Measurements from ENCODE around the gene OBSCN. TPM values are rescaled to one million over a fixed set of nuclear protein-coding genes. Genes with fewer than 3 reads are reported as not detected.

Gene OBSCN
- total RNA-seq, 1 experiment from 2014 or later = 33.3 TPM

DNA sequence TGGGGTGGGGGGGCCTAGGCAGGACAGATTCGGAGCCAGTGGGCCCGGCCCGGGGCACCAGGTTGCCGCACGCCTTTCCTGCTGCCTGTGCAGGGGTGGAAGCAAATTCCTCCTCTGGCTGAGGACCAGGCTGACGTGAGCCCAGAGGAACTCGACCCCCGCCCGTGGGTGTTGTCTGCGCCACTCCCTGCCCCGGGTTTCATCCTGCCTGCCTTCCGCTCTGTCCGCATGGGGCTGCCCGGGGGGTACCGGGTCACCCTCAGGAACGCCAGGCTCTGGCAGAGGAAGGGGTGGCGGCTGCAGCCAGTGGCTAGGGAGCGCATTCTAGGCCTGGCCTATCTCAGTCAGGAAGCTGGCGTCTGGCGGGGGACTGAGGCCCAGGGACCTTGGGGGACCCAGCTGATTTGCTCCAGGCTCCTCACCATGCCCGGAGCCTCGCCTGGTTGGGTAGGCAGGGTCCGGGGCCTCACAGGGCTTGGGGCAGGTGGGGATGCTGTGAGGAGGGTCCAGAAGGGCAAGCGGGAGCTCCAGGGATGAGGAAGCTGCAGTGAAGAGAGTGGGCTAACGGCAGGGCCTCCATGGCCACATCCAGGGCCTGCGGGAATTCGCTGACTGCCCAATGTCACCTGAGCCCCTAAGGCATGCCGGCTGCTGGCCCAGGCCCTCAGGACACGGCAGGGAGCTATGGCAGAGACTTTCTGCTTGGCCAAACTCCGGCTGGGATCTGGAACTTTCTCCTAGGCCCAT is 44.7 kb upstream of the OBSCN start:
- H4K20me1 ChIP-seq (ENCODE audit: control insufficient read depth, insufficient read depth, insufficient read length) = no peaks in the 10 kb centered on the region
- no peaks in the 10 kb centered on the region; the same call in 1 of the 2 replicates for H3K4me1 ChIP-seq (ENCODE audit: insufficient read depth, low read length)
- no peak overlapping the region for H2BK20ac ChIP-seq (ENCODE audit: low read depth, low read length, poor library complexity, severe bottlenecking)
- H3K9ac ChIP-seq (ENCODE audit: extremely low read depth, insufficient read length, low read length) = no peak overlapping the region
- H2BK5ac ChIP-seq (ENCODE audit: insufficient read length, low read length) = no peak overlapping the region
- Mint-ChIP-seq H3K4me1 (peaks cover 15 to 30% of the 10 kb centered on the region in 2 experiments), H3K27me3 (ENCODE audit: low read depth) (peaks cover 11% of the 10 kb centered on the region), H3K27ac (no peak overlapping the region), H3K36me3 (ENCODE audit: insufficient read depth in 1 of 3, low read depth in 3 of 3) (peaks cover 0 to 3% (median 2%) of the 10 kb centered on the region in 3 experiments; a peak in 2 of 7 replicates), H3K9me3 (peaks cover 0 to 2% of the 10 kb centered on the region in 2 experiments; a peak in 1 of 5 replicates), H3K4me3 (no peak overlapping the region)
- TF ChIP-seq, protein P1, sequence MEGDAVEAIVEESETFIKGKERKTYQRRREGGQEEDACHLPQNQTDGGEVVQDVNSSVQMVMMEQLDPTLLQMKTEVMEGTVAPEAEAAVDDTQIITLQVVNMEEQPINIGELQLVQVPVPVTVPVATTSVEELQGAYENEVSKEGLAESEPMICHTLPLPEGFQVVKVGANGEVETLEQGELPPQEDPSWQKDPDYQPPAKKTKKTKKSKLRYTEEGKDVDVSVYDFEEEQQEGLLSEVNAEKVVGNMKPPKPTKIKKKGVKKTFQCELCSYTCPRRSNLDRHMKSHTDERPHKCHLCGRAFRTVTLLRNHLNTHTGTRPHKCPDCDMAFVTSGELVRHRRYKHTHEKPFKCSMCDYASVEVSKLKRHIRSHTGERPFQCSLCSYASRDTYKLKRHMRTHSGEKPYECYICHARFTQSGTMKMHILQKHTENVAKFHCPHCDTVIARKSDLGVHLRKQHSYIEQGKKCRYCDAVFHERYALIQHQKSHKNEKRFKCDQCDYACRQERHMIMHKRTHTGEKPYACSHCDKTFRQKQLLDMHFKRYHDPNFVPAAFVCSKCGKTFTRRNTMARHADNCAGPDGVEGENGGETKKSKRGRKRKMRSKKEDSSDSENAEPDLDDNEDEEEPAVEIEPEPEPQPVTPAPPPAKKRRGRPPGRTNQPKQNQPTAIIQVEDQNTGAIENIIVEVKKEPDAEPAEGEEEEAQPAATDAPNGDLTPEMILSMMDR (conservative IDR thresholded peaks at IDR 0.05) = no peak
- no peaks in the 10 kb centered on the region for H3K79me2 ChIP-seq (ENCODE audit: insufficient read depth, low read length)
- H4K8ac ChIP-seq (replicated peaks; ENCODE audit: insufficient read length, low read depth, low read length) = no peak overlapping the region
- peak overlapping the region; percentile 29 for H3K18ac ChIP-seq (ENCODE audit: insufficient read length, low read depth, low read length)
- H3T11ph ChIP-seq (ENCODE audit: low read length) = no peak overlapping the region
- WGBS (ENCODE audit: extremely low coverage, insufficient read length, low lambda C conversion rate) = no CpG with 5 or more reads among the region's 30 CpGs
- H4K91ac ChIP-seq (ENCODE audit: insufficient read length, low read depth, low read length) = no peak overlapping the region
- no peak for DNase-seq
- no peaks in the 10 kb centered on the region for H3K27me3 ChIP-seq (ENCODE audit: insufficient read depth, low read length)
- no peak overlapping the region for H3K23ac ChIP-seq (ENCODE audit: insufficient read length, low read depth, low read length)
- no peaks in the 10 kb centered on the region for H3K9me3 ChIP-seq (ENCODE audit: control insufficient read depth, low read depth, low read length)
- H3K23me2 ChIP-seq (ENCODE audit: insufficient read length, low read depth, low read length, poor library complexity, severe bottlenecking) = peaks cover 2% of the 10 kb centered on the region
- no peaks in the 10 kb centered on the region for H3K79me1 ChIP-seq (ENCODE audit: insufficient read depth, low read depth, low read length, poor library complexity, severe bottlenecking)
- H2BK12ac ChIP-seq (ENCODE audit: insufficient read length, low read depth, low read length) = no peak overlapping the region
- no peak overlapping the region for H3K4ac ChIP-seq (ENCODE audit: low read depth, low read length)
- H3K14ac ChIP-seq (ENCODE audit: insufficient read depth, low read length) = no peak overlapping the region
- H3K56ac ChIP-seq (ENCODE audit: insufficient read length, low read depth, low read length) = no peak overlapping the region
- H2AFZ ChIP-seq (ENCODE audit: low read length) = no peak overlapping the region
- H3K4me2 ChIP-seq (ENCODE audit: insufficient read depth, insufficient read length, low read length) = no peak overlapping the region
- H3K27ac ChIP-seq (ENCODE audit: insufficient read length, low read depth, low read length) = no peak overlapping the region
- H2BK120ac ChIP-seq (ENCODE audit: low read depth, low read length, poor library complexity, severe bottlenecking) = no peak overlapping the region
- H2AK5ac ChIP-seq (ENCODE audit: insufficient read length, low read length) = no peak overlapping the region
- no peak overlapping the region for H2BK15ac ChIP-seq (ENCODE audit: low read depth, low read length)
- H4K5ac ChIP-seq (ENCODE audit: insufficient read length, low read depth, low read length) = no peak overlapping the region

Measured in H9 (cell line).